Bronchial epithelial cell (primary cell): ENCODE data around the gene FAM89A. TPM values are rescaled to one million over a fixed set of nuclear protein-coding genes. Genes with fewer than 3 reads are reported as not detected.

Experiments
- DNase-seq: peaks from one replicate; pipeline ENCODE4 v3.0.0-alpha.2; 2010; ENCODE audit warnings: low read depth
- FAIRE-seq: peaks from 2 replicates; lab custom pipeline; 2011; peaks lifted over from hg19 to GRCh38; lab: Jason Lieb, UNC
- H3K27me3 ChIP-seq: 2 replicates; pipeline ENCODE4 v1.5.1; 2011; ENCODE audit warnings: low read length; ENCODE audit not compliant: control insufficient read depth, insufficient read depth
- H3K36me3 ChIP-seq: 2 replicates; pipeline ENCODE4 v1.5.1; 2011; ENCODE audit warnings: low read length; ENCODE audit not compliant: control insufficient read depth, insufficient read depth
- H3K4me3 ChIP-seq: 2 replicates; pipeline ENCODE4 v1.5.1; 2011; ENCODE audit warnings: mild to moderate bottlenecking, low read depth, low read length, control low read depth
- total RNA-seq: library from RNA; depleted of rRNA; stranded (reverse); fragments of >200 nt; gene quantifications from 2 replicates; pipeline ENCODE4 v1.2.1, GENCODE V29; 2014
- TF ChIP-seq, protein P1 (sequence below): IDR thresholded peaks from 2 replicates; pipeline ENCODE4 v1.5.1; 2011; ENCODE audit warnings: mild to moderate bottlenecking, moderate library complexity, low read length, control low read depth, inconsistent platforms; ENCODE audit not compliant: insufficient read depth, severe bottlenecking

Gene FAM89A
- total RNA-seq, 1 donor from 2014 or later = 10.8 TPM

DNA sequence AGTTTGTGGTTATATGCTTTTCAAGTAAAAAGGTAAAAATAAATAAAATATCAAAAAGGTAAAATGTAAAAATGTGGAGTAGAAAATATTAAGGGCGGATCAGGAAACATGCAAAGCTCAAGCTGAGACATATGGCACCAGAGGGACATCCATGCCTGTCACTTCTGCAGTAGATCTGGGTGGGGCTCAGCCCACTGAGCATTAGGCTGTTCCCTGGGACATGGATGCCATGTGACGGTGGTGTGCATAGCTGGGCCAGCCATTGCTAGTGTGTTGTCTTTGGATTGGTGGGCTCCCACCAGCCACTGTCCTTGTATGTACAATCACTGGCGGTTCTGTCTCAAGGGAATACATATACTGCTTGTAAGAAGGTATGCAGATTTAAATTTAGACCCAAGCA lies 64.4 kb downstream of the FAM89A start:
- no peak for DNase-seq
- H3K27me3 ChIP-seq = no peaks in the 10 kb centered on the region
- TF ChIP-seq, protein P1, sequence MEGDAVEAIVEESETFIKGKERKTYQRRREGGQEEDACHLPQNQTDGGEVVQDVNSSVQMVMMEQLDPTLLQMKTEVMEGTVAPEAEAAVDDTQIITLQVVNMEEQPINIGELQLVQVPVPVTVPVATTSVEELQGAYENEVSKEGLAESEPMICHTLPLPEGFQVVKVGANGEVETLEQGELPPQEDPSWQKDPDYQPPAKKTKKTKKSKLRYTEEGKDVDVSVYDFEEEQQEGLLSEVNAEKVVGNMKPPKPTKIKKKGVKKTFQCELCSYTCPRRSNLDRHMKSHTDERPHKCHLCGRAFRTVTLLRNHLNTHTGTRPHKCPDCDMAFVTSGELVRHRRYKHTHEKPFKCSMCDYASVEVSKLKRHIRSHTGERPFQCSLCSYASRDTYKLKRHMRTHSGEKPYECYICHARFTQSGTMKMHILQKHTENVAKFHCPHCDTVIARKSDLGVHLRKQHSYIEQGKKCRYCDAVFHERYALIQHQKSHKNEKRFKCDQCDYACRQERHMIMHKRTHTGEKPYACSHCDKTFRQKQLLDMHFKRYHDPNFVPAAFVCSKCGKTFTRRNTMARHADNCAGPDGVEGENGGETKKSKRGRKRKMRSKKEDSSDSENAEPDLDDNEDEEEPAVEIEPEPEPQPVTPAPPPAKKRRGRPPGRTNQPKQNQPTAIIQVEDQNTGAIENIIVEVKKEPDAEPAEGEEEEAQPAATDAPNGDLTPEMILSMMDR = no peak
- no peaks in the 10 kb centered on the region for H3K36me3 ChIP-seq
- no peak for FAIRE-seq
- H3K4me3 ChIP-seq = no peak overlapping the region

DNA sequence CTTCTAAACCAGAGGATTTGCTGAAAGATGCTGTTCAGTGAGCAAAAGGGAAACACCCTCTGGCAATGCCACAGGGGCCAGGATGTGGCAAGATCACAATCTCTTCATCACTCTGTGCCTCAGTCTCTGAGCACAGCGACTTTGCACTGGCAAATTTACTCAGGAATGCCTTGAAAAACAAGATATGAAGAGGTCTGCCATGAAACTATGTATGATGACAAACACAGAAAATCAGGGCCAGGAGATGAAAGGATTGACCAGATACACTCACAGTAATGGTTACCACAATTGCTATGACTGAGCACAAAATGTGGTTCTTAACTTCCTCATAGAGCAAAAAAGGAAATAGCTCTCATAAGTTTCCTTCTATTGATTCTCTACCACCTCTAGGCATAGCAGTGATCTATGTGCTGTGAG lies 67.2 kb downstream of the FAM89A start:
- Histone ChIP-seq H3K36me3 (no peaks in the 10 kb centered on the region), H3K4me3 (no peak overlapping the region), H3K27me3 (no peaks in the 10 kb centered on the region)
- FAIRE-seq = no peak
- TF ChIP-seq, protein P1 = no peak
- no peak for DNase-seq

DNA sequence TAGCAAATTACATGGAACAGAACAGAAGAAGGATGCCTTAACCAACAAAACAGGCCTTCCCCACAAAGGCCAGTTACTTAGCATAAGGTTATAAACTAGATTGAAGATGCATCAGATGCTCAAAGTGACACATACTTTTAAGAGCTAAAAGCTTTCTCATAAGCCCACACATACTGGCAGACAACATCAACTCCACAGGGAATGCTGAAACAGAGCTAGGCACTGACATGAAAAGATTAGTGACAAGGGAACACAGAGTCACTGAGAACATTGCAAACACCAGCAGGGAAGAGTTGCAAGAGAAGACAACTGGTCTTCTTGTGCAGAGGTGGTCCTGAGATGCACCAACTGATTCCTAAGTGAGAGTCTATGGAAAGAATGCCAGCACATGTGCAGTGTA lies 68.3 kb downstream of the FAM89A start:
- no peaks in the 10 kb centered on the region for H3K27me3 ChIP-seq
- no peaks in the 10 kb centered on the region for H3K36me3 ChIP-seq
- no peak overlapping the region for H3K4me3 ChIP-seq
- DNase-seq (no peak), FAIRE-seq (no peak)
- TF ChIP-seq, protein P1 = no peak

DNA sequence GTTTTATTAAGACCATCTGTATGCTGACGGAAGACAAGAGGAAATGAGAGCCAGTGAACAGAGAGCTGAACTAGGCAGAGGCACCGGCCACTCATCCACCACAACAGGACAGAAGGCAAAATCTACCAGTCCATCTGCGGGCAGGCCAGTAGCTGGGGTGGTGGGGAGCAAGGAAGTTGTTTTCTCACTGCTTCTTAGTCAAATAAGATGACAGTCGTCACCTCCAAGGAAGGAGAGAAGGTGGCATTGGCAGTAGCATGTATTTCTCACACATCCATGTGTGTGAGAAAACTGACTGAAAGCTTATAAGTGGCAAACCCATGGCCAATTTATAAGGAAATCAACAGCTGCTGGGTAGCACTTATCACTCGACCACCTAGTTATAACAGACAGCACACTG lies 69.6 kb downstream of the FAM89A start:
- no peaks in the 10 kb centered on the region for H3K27me3 ChIP-seq
- TF ChIP-seq, protein P1 = no peak
- FAIRE-seq = no peak
- no peaks in the 10 kb centered on the region for H3K36me3 ChIP-seq
- DNase-seq = no peak
- no peak overlapping the region for H3K4me3 ChIP-seq

Other genes starting within 250 kb of the FAM89A start
- 7.1 and 12.3 TPM in 2 replicates for gene C1orf198, start 171.7 kb downstream of the FAM89A start, total RNA-seq
- 8.7 and 8.8 TPM in 2 replicates for gene TTC13, start 61.4 kb downstream of the FAM89A start, total RNA-seq
- 4.7 and 9.0 TPM in 2 replicates for gene ARV1, start 61.2 kb downstream of the FAM89A start, total RNA-seq
- not detected in 2 replicates for gene TRIM67, start 121.8 kb upstream of the FAM89A start, total RNA-seq
- 46.9 and 48.7 TPM in 2 replicates for gene GNPAT, start 201.0 kb upstream of the FAM89A start, total RNA-seq